DND-41 (cell line): ENCODE results near the gene STAC.

Experiments
- EZH2 ChIP-seq: IDR thresholded peaks from 3 replicates; pipeline ENCODE4 v1.6.1; 2012; ENCODE audit warnings: borderline replicate concordance, low read depth, mild to moderate bottlenecking, moderate library complexity, low read length, inconsistent platforms; ENCODE audit not compliant: severe bottlenecking
- TF ChIP-seq, protein P1 (sequence below): IDR thresholded peaks from 2 replicates; pipeline ENCODE4 v1.5.1; 2012; ENCODE audit warnings: borderline replicate concordance, low read length, moderate library complexity, mild to moderate bottlenecking; ENCODE audit not compliant: poor library complexity, severe bottlenecking; ENCODE audit errors: extremely low read depth

DNA sequence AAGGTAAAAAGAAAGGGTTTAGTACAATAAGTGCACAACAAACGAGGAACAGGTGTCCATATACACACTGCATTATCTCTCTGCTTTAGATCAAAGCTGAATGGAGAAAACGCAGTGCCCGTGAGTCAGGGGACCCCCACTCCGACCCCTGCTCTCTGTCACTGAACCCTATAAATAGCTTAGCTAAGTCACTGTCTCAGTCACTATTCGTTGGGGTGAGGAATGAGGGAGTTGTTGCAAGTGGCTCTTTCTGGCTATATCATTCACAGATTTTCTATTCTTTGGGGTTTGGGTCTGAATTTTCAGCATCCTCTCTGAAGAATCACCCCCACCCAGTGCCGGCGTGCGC lies 458 bp upstream of the STAC start:
- TF ChIP-seq, protein P1, sequence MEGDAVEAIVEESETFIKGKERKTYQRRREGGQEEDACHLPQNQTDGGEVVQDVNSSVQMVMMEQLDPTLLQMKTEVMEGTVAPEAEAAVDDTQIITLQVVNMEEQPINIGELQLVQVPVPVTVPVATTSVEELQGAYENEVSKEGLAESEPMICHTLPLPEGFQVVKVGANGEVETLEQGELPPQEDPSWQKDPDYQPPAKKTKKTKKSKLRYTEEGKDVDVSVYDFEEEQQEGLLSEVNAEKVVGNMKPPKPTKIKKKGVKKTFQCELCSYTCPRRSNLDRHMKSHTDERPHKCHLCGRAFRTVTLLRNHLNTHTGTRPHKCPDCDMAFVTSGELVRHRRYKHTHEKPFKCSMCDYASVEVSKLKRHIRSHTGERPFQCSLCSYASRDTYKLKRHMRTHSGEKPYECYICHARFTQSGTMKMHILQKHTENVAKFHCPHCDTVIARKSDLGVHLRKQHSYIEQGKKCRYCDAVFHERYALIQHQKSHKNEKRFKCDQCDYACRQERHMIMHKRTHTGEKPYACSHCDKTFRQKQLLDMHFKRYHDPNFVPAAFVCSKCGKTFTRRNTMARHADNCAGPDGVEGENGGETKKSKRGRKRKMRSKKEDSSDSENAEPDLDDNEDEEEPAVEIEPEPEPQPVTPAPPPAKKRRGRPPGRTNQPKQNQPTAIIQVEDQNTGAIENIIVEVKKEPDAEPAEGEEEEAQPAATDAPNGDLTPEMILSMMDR = no peak
- no peak for TF ChIP-seq EZH2
